GM23338 (cell line): ENCODE results near the gene UBAC2. TPM values are rescaled to one million over a fixed set of nuclear protein-coding genes. Genes with fewer than 3 reads are reported as not detected.

Experiments used
- ATAC-seq: fragments of 200-7000 bp; cut with Tn5 transposase; 3 replicates; pipeline ENCODE4 v1.9.1; 2020
- DNase-seq: peaks from one replicate; pipeline ENCODE4 v3.0.0-alpha.2; 2015; ENCODE audit warnings: low spot score
- H2AFZ ChIP-seq: fragments of 200-600 bp; sonication (generic); 2 replicates; pipeline ENCODE4 v1.8.0; 2016; ENCODE audit warnings: antibody characterized with exemption, mild to moderate bottlenecking, moderate library complexity
- H3F3A ChIP-seq: fragments of 200-600 bp; sonication (generic); replicated peaks from 2 replicates; pipeline ENCODE4 v1.8.0; 2017; ENCODE audit warnings: antibody characterized with exemption, mixed run types, low read depth
- H3K27ac ChIP-seq: fragments of 200-600 bp; sonication (generic); 2 replicates; pipeline ENCODE4 v1.6.1; 2016; ENCODE audit warnings: low read depth
- H3K27me3 ChIP-seq: fragments of 200-600 bp; sonication (generic); 2 replicates; pipeline ENCODE4 v1.8.0; 2016; ENCODE audit warnings: mild to moderate bottlenecking, mixed run types, moderate library complexity; ENCODE audit not compliant: insufficient read depth
- H3K36me3 ChIP-seq: fragments of 200-600 bp; sonication (generic); 2 replicates; pipeline ENCODE4 v1.8.0; 2016; ENCODE audit warnings: mild to moderate bottlenecking; ENCODE audit not compliant: insufficient read depth
- H3K4me1 ChIP-seq: fragments of 200-600 bp; sonication (generic); 2 replicates; pipeline ENCODE4 v1.8.0; 2016; ENCODE audit warnings: mild to moderate bottlenecking, moderate library complexity; ENCODE audit not compliant: insufficient read depth
- H3K4me2 ChIP-seq: fragments of 200-600 bp; sonication (generic); 2 replicates; pipeline ENCODE4 v1.7.1; 2017; ENCODE audit warnings: mixed run types
- H3K4me3 ChIP-seq: fragments of 200-600 bp; sonication (generic); 2 replicates; pipeline ENCODE4 v1.6.1; 2016; ENCODE audit warnings: mixed run types
- H3K79me2 ChIP-seq: fragments of 200-600 bp; sonication (generic); replicated peaks from 2 replicates; pipeline ENCODE4 v1.8.0; 2017; ENCODE audit warnings: mild to moderate bottlenecking; ENCODE audit not compliant: insufficient read depth
- H3K9me2 ChIP-seq: fragments of 200-600 bp; sonication (generic); 2 replicates; pipeline ENCODE4 v1.8.0; 2017; ENCODE audit not compliant: insufficient read depth
- H4K20me1 ChIP-seq: fragments of 200-600 bp; sonication (generic); replicated peaks from 2 replicates; pipeline ENCODE4 v1.8.0; 2017; ENCODE audit warnings: mild to moderate bottlenecking; ENCODE audit not compliant: insufficient read depth
- H3K27ac Mint-ChIP-seq: 2 replicates; pipeline ENCODE4 v1.8.0; 2020; ENCODE audit warnings: inconsistent platforms, mild to moderate bottlenecking, moderate library complexity, mixed read lengths
- H3K27me3 Mint-ChIP-seq: 3 replicates; pipeline ENCODE4 v1.8.0; 2022; ENCODE audit warnings: low read depth, mild to moderate bottlenecking, moderate library complexity, mixed read lengths, inconsistent platforms; ENCODE audit not compliant: insufficient read depth, poor library complexity
- H3K36me3 Mint-ChIP-seq: 3 replicates; pipeline ENCODE4 v1.8.0; 2021; ENCODE audit warnings: low read depth, mild to moderate bottlenecking, inconsistent platforms, moderate library complexity, mixed read lengths
- H3K4me1 Mint-ChIP-seq: 3 replicates; pipeline ENCODE4 v1.8.0; 2020; ENCODE audit warnings: mild to moderate bottlenecking, inconsistent platforms, mixed read lengths
- H3K4me3 Mint-ChIP-seq: 3 replicates; pipeline ENCODE4 v1.8.0; 2021; ENCODE audit warnings: moderate library complexity, mild to moderate bottlenecking, inconsistent platforms, mixed read lengths
- H3K9me3 Mint-ChIP-seq: 3 replicates; pipeline ENCODE4 v1.8.0; 2020; ENCODE audit warnings: moderate library complexity, mild to moderate bottlenecking, inconsistent platforms, mixed read lengths
- CREB1 ChIP-seq: fragments of 250-450 bp; sonication (Bioruptor Pico); IDR thresholded peaks from 2 replicates; pipeline ENCODE4 v1.5.0; 2020; ENCODE audit warnings: low read depth, mild to moderate bottlenecking, moderate library complexity
- CTCF ChIP-seq, 2 experiments: fragments of 200-600 bp in 1 of 2; sonication (generic) in 1 of 2; conservative IDR thresholded peaks; 2 replicates each; pipeline versions ENCODE4 v1.5.1 to v1.6.1; 2016 to 2017; ENCODE audit warnings: antibody characterized with exemption in 2 of 2, low read depth in 2 of 2, mild to moderate bottlenecking in 2 of 2, moderate library complexity in 1 of 2
- ETS1 ChIP-seq: IDR thresholded peaks from 2 replicates; pipeline ENCODE4 v1.6.1; 2016; ENCODE audit warnings: antibody characterized with exemption
- EZH2 ChIP-seq: fragments of 200-600 bp; sonication (generic); IDR thresholded peaks from one replicate; pipeline ENCODE4 v1.8.0; 2017; ENCODE audit warnings: antibody characterized with exemption, mild to moderate bottlenecking, low read depth; ENCODE audit not compliant: unreplicated experiment
- EZH2phosphoT487 ChIP-seq: fragments of 200-600 bp; sonication (generic); IDR thresholded peaks from one replicate; pipeline ENCODE4 v1.8.1; 2018; ENCODE audit warnings: antibody characterized with exemption; ENCODE audit not compliant: unreplicated experiment
- JUNB ChIP-seq: IDR thresholded peaks from one replicate; pipeline ENCODE4 v1.6.1; 2016; ENCODE audit warnings: antibody characterized with exemption; ENCODE audit not compliant: unreplicated experiment
- POLR2AphosphoS5 ChIP-seq: IDR thresholded peaks from 2 replicates; pipeline ENCODE4 v1.6.1; 2016; ENCODE audit warnings: antibody characterized with exemption, low read depth
- REST ChIP-seq: IDR thresholded peaks from one replicate; pipeline ENCODE4 v1.6.1; 2018; ENCODE audit warnings: antibody characterized with exemption; ENCODE audit not compliant: unreplicated experiment
- STAT1 ChIP-seq: IDR thresholded peaks from one replicate; pipeline ENCODE4 v1.6.1; 2016; ENCODE audit warnings: antibody characterized with exemption; ENCODE audit not compliant: unreplicated experiment
- ZNF331 ChIP-seq: fragments of 250-450 bp; sonication (Bioruptor Pico); IDR thresholded peaks from 2 replicates; pipeline ENCODE4 v1.5.0; 2020; ENCODE audit warnings: low read depth, mild to moderate bottlenecking, moderate library complexity
- polyA plus RNA-seq: library from polyadenylated mRNA; unstranded; fragments of >200 nt; fragmentation: Nextera tagmentation; extraction: Ambion mirVana; gene quantifications from 2 replicates; pipeline ENCODE4 v1.2.1, GENCODE V29; 2016
- total RNA-seq: library from RNA; depleted of rRNA; stranded (reverse); fragments of >200 nt; shearing (Covaris generic); gene quantifications from 2 replicates; pipeline ENCODE4 v1.2.3, GENCODE V29; 2014

UBAC2 gene
- total and polyA plus RNA-seq, 2 experiments from 2014 or later: 37.9 to 76.9 TPM

DNA sequence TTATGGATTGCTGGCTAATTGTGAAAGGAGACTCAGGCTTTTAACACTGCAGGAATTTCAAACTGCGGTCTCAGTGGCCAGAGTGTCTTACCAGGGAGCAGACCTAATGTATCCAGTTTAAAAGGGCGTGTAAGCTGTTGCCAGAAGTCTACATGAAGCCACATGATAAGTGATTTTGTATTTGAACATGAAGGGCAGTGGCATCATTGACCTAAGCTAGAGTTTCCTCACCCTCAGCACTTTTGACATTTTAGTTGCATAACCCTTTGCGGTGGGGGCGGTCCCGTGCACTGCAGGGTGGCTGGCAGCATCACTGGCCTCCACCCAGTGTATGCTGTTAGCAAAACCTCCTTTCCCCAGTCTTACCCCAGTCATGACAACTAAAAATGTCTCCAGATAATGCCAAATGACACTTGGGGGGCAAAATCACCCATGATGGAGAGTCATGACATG, 81.2 kb downstream of the UBAC2 start (continued):
- TF ChIP-seq REST: no peak
- TF ChIP-seq POLR2AphosphoS5: no peak
- TF ChIP-seq EZH2phosphoT487: no peak
- no peak for TF ChIP-seq STAT1
- no peak for TF ChIP-seq ZNF331 (CRISPR knock-in tag)
- no peak for TF ChIP-seq ETS1
- no peak for TF ChIP-seq EZH2
- no peak for TF ChIP-seq JUNB

GRCh38 chr13:99282264-99283231, 81.9 kb downstream of the UBAC2 start:
- H3K9me2 ChIP-seq: no peaks in the 10 kb centered on the region
- Mint-ChIP-seq H3K9me3 (no peaks in the 10 kb centered on the region), H3K27ac (no peak overlapping the region), H3K4me3 (no peak overlapping the region), H3K27me3 (no peaks in the 10 kb centered on the region), H3K36me3 (no peaks in the 10 kb centered on the region; the same call in 2 of the 3 replicates), H3K4me1 (peaks cover 17% of the 10 kb centered on the region)
- H3K4me1 ChIP-seq: 0 out of 2 replicates have a peak, but pooled peaks cover 5% of the 10 kb centered on the region
- H2AFZ ChIP-seq: no peak overlapping the region
- ATAC-seq (no peak), DNase-seq (no peak)
- H3K36me3 ChIP-seq: no peaks in the 10 kb centered on the region
- no peak overlapping the region for H3K27ac ChIP-seq
- H3K4me2 ChIP-seq: no peak overlapping the region
- no peaks in the 10 kb centered on the region for H3K27me3 ChIP-seq
- no peak overlapping the region for H3K4me3 ChIP-seq
- H3K79me2 ChIP-seq: no peaks in the 10 kb centered on the region; the same call in none of the 2 replicates
- H3F3A ChIP-seq: no peaks in the 10 kb centered on the region
- H4K20me1 ChIP-seq: peaks cover 3% of the 10 kb centered on the region
- TF ChIP-seq CTCF (conservative IDR thresholded peaks at IDR 0.05; ENCODE audit: low read depth in 2 of 2): no peak
- TF ChIP-seq ETS1: no peak
- TF ChIP-seq CREB1: no peak
